Thoracic aorta (tissue), 2 donors: Measurements from ENCODE around the gene GHRH. TPM values are rescaled to one million over a fixed set of nuclear protein-coding genes. Genes with fewer than 3 reads are reported as not detected.

Experiments
- ATAC-seq: fragments of 150-250 bp; one replicate; pipeline ENCODE4 v1.8.0; 2017; ENCODE audit warnings: low read depth; ENCODE audit not compliant: insufficient number of reproducible peaks, low FRiP score
- DNase-seq: peaks from one replicate; pipeline ENCODE4 v3.0.0-alpha.2; 2020; ENCODE audit warnings: low spot score
- H3K27ac ChIP-seq, 2 donors: fragments of 200-600 bp; sonication (generic); 1 replicate in 1 of 2; 2 replicates in 1 of 2; pipeline ENCODE4 v1.5.1; 2016; ENCODE audit warnings: mild to moderate bottlenecking in 2 of 2, moderate library complexity in 2 of 2
- H3K27me3 ChIP-seq: fragments of 200-600 bp; sonication (generic); replicated peaks from 2 replicates; pipeline ENCODE4 v1.6.0; 2016; ENCODE audit warnings: mild to moderate bottlenecking; ENCODE audit not compliant: insufficient read depth
- H3K36me3 ChIP-seq: fragments of 200-600 bp; sonication (generic); one replicate; pipeline ENCODE4 v1.5.1; 2016
- H3K4me1 ChIP-seq, 2 donors: fragments of 200-600 bp; sonication (generic); 1 replicate in 1 of 2; 2 replicates in 1 of 2; pipeline versions ENCODE4 v1.5.1 to v1.6.0; 2016; ENCODE audit warnings: low read depth in 2 of 2, mild to moderate bottlenecking in 1 of 2; ENCODE audit not compliant: control insufficient read depth in 1 of 2
- H3K4me3 ChIP-seq: fragments of 200-600 bp; sonication (generic); 2 replicates; pipeline ENCODE4 v1.5.1; 2016; ENCODE audit warnings: mild to moderate bottlenecking
- H3K9me3 ChIP-seq: fragments of 200-600 bp; sonication (generic); 2 replicates; pipeline ENCODE4 v1.5.1; 2016
- CTCF ChIP-seq: fragments of 200-600 bp; sonication (generic); IDR thresholded peaks from one replicate; pipeline ENCODE4 v1.5.1; 2019; ENCODE audit warnings: antibody characterized with exemption
- total RNA-seq, 2 donors: library from RNA; depleted of rRNA; stranded (reverse); fragments of >200 nt; gene quantifications; one replicate each; pipeline versions ENCODE4 v1.1.0 to v1.2.3, GENCODE V29; 2016

The GHRH gene
- total RNA-seq, 2 donors from 2014 or later, result not detected

GRCh38 chr20:37207171-37207570 lies 54.4 kb downstream of the GHRH start:
- H3K36me3 ChIP-seq, result peaks cover 47% of the 10 kb centered on the region
- H3K27ac ChIP-seq, result no peak overlapping the region
- no peak overlapping the region for H3K4me3 ChIP-seq
- no peak for TF ChIP-seq CTCF
- DNase-seq (no peak), ATAC-seq (no peak)
- H3K9me3 ChIP-seq, result no peaks in the 10 kb centered on the region
- no peaks in the 10 kb centered on the region for H3K27me3 ChIP-seq
- no peaks in the 10 kb centered on the region for H3K4me1 ChIP-seq

GRCh38 chr20:37205794-37206193 lies 55.8 kb downstream of the GHRH start:
- H3K27me3 ChIP-seq, result no peaks in the 10 kb centered on the region
- no peak overlapping the region for H3K4me3 ChIP-seq
- TF ChIP-seq CTCF, result no peak
- no peak overlapping the region for H3K27ac ChIP-seq
- no peaks in the 10 kb centered on the region for H3K9me3 ChIP-seq
- H3K4me1 ChIP-seq, result peaks cover 0 to 6% of the 10 kb centered on the region in 2 donors
- H3K36me3 ChIP-seq, result peaks cover 41% of the 10 kb centered on the region
- DNase-seq (no peak), ATAC-seq (no peak)

GRCh38 chr20:37205130-37205529 lies 56.5 kb downstream of the GHRH start:
- H3K36me3 ChIP-seq, result peaks cover 41% of the 10 kb centered on the region
- DNase-seq (no peak), ATAC-seq (no peak)
- no peak overlapping the region for H3K4me3 ChIP-seq
- TF ChIP-seq CTCF, result no peak
- H3K27ac ChIP-seq, result no peak overlapping the region
- no peaks in the 10 kb centered on the region for H3K9me3 ChIP-seq
- H3K27me3 ChIP-seq, result no peaks in the 10 kb centered on the region
- peaks cover 0 to 6% of the 10 kb centered on the region in 2 donors for H3K4me1 ChIP-seq

- no peak for ATAC-seq
- no peak for DNase-seq
- Histone ChIP-seq H3K4me1 (peaks cover 0 to 6% of the 10 kb centered on the region in 2 donors), H3K27ac (no peak overlapping the region), H3K27me3 (no peaks in the 10 kb centered on the region), H3K9me3 (no peaks in the 10 kb centered on the region), H3K4me3 (no peak overlapping the region), H3K36me3 (peaks cover 50% of the 10 kb centered on the region)
- TF ChIP-seq CTCF, result no peak
These were observed 57.6 kb downstream of the GHRH start for GRCh38 chr20:37204056-37204455.

GRCh38 chr20:37202267-37202943 lies 59.2 kb downstream of the GHRH start:
- TF ChIP-seq CTCF, result peak; percentile 83
- Histone ChIP-seq H3K27ac (peak overlapping the region; percentile 50 to 55), H3K4me3 (peak overlapping the region; percentile 45), H3K9me3 (no peaks in the 10 kb centered on the region), H3K4me1 (peaks cover 0 to 6% of the 10 kb centered on the region in 2 donors), H3K27me3 (no peaks in the 10 kb centered on the region), H3K36me3 (peaks cover 41% of the 10 kb centered on the region)
- ATAC-seq (peak; percentile 48), DNase-seq (no peak)
